GM12878 (cell line): ENCODE measurements around the gene GABRP. TPM values are rescaled to one million over a fixed set of nuclear protein-coding genes. Genes with fewer than 3 reads are reported as not detected.

Experiments
- ATAC-seq: fragments of 200-7000 bp; cut with Tn5 transposase; 3 replicates; pipeline ENCODE4 v1.9.1; 2020; ENCODE audit warnings: mild to moderate bottlenecking, moderate library complexity
- BruUV-seq: library from RNA; stranded (reverse); fragments of 400-500 nt; replicated peaks from 2 replicates; lab custom pipeline; 2021; lab: Mats Ljungman, UMichigan
- CTCF ChIA-PET: fragments of 300-600 bp; sonication (Branson Sonifier 250); formaldehyde crosslinking; extraction: SDS; loops from one replicate; lab custom pipeline; 2021; ENCODE audit warnings: inconsistent platforms; lab: Yijun Ruan, JAX
- POLR2A ChIA-PET: fragments of 350-600 bp; formaldehyde crosslinking; extraction: SDS; loops from one replicate; lab custom pipeline; 2021; ENCODE audit warnings: inconsistent platforms; lab: Charles Lee
- RAD21 ChIA-PET: fragments of 300-600 bp; sonication (Branson Sonifier 250); formaldehyde crosslinking; loops from one replicate; lab custom pipeline; 2023; ENCODE audit warnings: antibody characterized with exemption; ENCODE audit not compliant: unreplicated experiment; lab: Charles Lee
- SMC1A ChIA-PET: fragments of 300-600 bp; sonication (Branson Sonifier 250); formaldehyde crosslinking; loops from one replicate; lab custom pipeline; 2023; ENCODE audit not compliant: unreplicated experiment, uncharacterized antibody; lab: Charles Lee
- DNase-seq: peaks from one replicate; pipeline ENCODE4 v3.0.0-alpha.2; 2011; ENCODE audit warnings: low read depth, low spot score
- FAIRE-seq: peaks from 3 replicates; lab custom pipeline; 2011; peaks lifted over from hg19 to GRCh38; lab: Jason Lieb, UNC
- H2AFZ ChIP-seq: 2 replicates; pipeline ENCODE4 v1.6.0; 2011; ENCODE audit warnings: low read depth, low read length, control low read depth; ENCODE audit not compliant: control insufficient read depth
- H3K27ac ChIP-seq: 2 replicates; pipeline ENCODE4 v1.5.1; 2011; ENCODE audit warnings: control low read depth; ENCODE audit not compliant: control insufficient read depth, insufficient read depth
- H3K27me3 ChIP-seq, 2 experiments: replicated peaks in 1 of 2; 2 replicates each; pipeline versions ENCODE4 v1.6.0 to v1.6.1; 2011; ENCODE audit warnings: low read length in 1 of 2; ENCODE audit not compliant: control insufficient read depth in 2 of 2, insufficient read depth in 2 of 2
- H3K36me3 ChIP-seq, 2 experiments: 2 replicates each; pipeline ENCODE4 v1.5.1; 2011; ENCODE audit warnings: low read length in 1 of 2; ENCODE audit not compliant: control insufficient read depth in 2 of 2, insufficient read depth in 2 of 2
- H3K4me1 ChIP-seq: 2 replicates; pipeline ENCODE4 v1.6.1; 2011; ENCODE audit warnings: mild to moderate bottlenecking, low read length, moderate library complexity, mixed read lengths; ENCODE audit not compliant: control insufficient read depth, insufficient read depth
- H3K4me2 ChIP-seq: 2 replicates; pipeline ENCODE4 v1.6.0; 2011; ENCODE audit warnings: control low read depth; ENCODE audit not compliant: control insufficient read depth, insufficient read depth
- H3K4me3 ChIP-seq: fragments of 200-600 bp; sonication (generic); 2 replicates; pipeline ENCODE4 v1.5.1; 2016
- H3K79me2 ChIP-seq: 2 replicates; pipeline ENCODE4 v1.6.0; 2011; ENCODE audit warnings: low read length; ENCODE audit not compliant: control insufficient read depth, insufficient read depth
- H3K9ac ChIP-seq: 2 replicates; pipeline ENCODE4 v1.8.0; 2011; ENCODE audit warnings: low read length, control low read depth, mixed read lengths; ENCODE audit not compliant: control insufficient read depth, insufficient read depth
- H3K9me3 ChIP-seq: replicated peaks from 3 replicates; pipeline ENCODE4 v1.5.1; 2011; ENCODE audit warnings: mild to moderate bottlenecking, low read length; ENCODE audit not compliant: control insufficient read depth, insufficient read depth
- H4K20me1 ChIP-seq: 2 replicates; pipeline ENCODE4 v1.6.0; 2011; ENCODE audit not compliant: control insufficient read depth, insufficient read depth
- CHD4 ChIP-seq: fragments of 200-600 bp; sonication (generic); IDR thresholded peaks from 2 replicates; pipeline ENCODE4 v1.6.1; 2016; ENCODE audit warnings: mild to moderate bottlenecking
- JUND ChIP-seq: IDR thresholded peaks from 2 replicates; pipeline ENCODE4 v1.6.1; 2012; ENCODE audit warnings: low read depth, mild to moderate bottlenecking, low read length, improper control_type of control experiment, moderate library complexity
- POLR2A ChIP-seq: IDR thresholded peaks from 2 replicates; pipeline ENCODE4 v1.6.1; 2011; ENCODE audit warnings: low read depth, mild to moderate bottlenecking, low read length
- SUPT20H ChIP-seq: IDR thresholded peaks from 2 replicates; pipeline ENCODE4 v1.6.1; 2011; ENCODE audit warnings: low read depth, mild to moderate bottlenecking, low read length, moderate library complexity, borderline replicate concordance; ENCODE audit not compliant: control insufficient read depth
- SUZ12 ChIP-seq: fragments of 200-600 bp; sonication (generic); IDR thresholded peaks from one replicate; pipeline ENCODE4 v1.6.1; 2018; ENCODE audit warnings: antibody characterized with exemption, mild to moderate bottlenecking; ENCODE audit not compliant: unreplicated experiment
- WRNIP1 ChIP-seq: IDR thresholded peaks from 2 replicates; pipeline ENCODE4 v1.6.1; 2011; ENCODE audit warnings: low read depth, low read length, improper control_type of control experiment, borderline replicate concordance
- WGBS: methylation state at CpG from one replicate; pipeline ENCODE4 v1.1.6; 2016; ENCODE audit warnings: low lambda C conversion rate; ENCODE audit not compliant: insufficient replicate concordance, insufficient coverage; ENCODE audit errors: missing lambda C conversion rate; 5-methylcytosine and 5-hydroxymethylcytosine counted together
- in situ Hi-C: fragments of 300-500 bp; cut with MboI; formaldehyde crosslinking; loops from 9 replicates; pipeline ENCODE4 v1.14.3; 2018; ENCODE audit warnings: mixed read lengths
- intact Hi-C: fragments of 100-400 bp; cut with micrococcal nuclease; formaldehyde crosslinking; loops from one replicate; pipeline ENCODE4 v1.14.2; 2022; ENCODE audit not compliant: unreplicated experiment
- polyA plus RNA-seq, 11 experiments: library from polyadenylated mRNA; depleted of rRNA in 4 of 11; unstranded in 6 of 11; stranded (reverse) in 5 of 11; fragments of >200 nt; fragmentation: Nextera tagmentation in 4 of 11; fragmentation: Illumina TruSeq in 1 of 11; extraction: Ambion mirVana in 4 of 11; extraction: Trizol in 1 of 11; gene quantifications; 1 replicate in 1 of 11; 2 replicates in 10 of 11; pipeline versions ENCODE4 v1.2.1 to v1.2.3, GENCODE V29; 2011 to 2016; ENCODE audit warnings: inconsistent platforms in 2 of 11, missing spikeins in 2 of 11, low read depth in 1 of 11
- total RNA-seq, 4 experiments: library from RNA; depleted of rRNA in 3 of 4; stranded (reverse); fragments of >200 nt in 3 of 4; fragmentation: Illumina TruSeq in 1 of 4; extraction: Trizol in 1 of 4; gene quantifications; 2 replicates each; pipeline versions ENCODE4 v1.2.1 to v1.2.3, GENCODE V29; 2013 to 2021
- TF ChIP-seq, protein P1 (sequence below): fragments of 450-650 bp; IDR thresholded peaks from 2 replicates; pipeline ENCODE4 v1.6.1; 2017; ENCODE audit warnings: borderline replicate concordance

The GABRP gene
- total and polyA plus RNA-seq, 10 of the 15 experiments (the other 5 are each of a cell fraction or from before 2014, with no cell fraction given): 0.04 TPM; not detected in 9

DNA sequence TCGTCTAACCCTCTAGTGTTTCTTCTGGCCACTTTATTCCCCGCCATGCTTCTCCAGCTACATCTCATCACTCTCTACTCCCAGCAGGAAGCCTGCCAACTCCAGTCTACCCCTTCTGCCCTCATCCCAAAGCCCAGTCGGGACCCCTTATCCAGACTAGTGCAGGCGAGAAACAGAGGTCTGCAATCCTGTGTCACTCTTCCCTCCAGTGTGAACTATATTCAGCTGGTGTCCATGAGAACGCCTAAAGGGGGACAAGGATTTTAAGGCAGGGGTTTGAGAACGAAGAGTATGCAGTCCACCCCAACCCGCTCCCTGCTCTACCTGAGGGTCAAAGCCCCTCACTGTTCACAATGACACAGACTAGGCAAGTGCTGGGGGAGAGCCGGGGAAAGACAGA, 41.7 kb upstream of the GABRP start:
- intact Hi-C loops: loop anchor here (5.0 to 10.0 kb wide), 3 partner anchors 104 to 600 kb away; no protein-coding TSS in a partner anchor
- Histone ChIP-seq H2AFZ (no peak overlapping the region), H3K36me3 (no peaks in the 10 kb centered on the region), H3K9me3 (no peaks in the 10 kb centered on the region), H3K4me1 (no peaks in the 10 kb centered on the region), H3K4me2 (no peak overlapping the region), H3K27ac (no peak overlapping the region), H3K79me2 (no peaks in the 10 kb centered on the region), H4K20me1 (no peaks in the 10 kb centered on the region), H3K4me3 (no peak overlapping the region), H3K9ac (no peak overlapping the region), H3K27me3 (peaks cover 0 to 7% of the 10 kb centered on the region in 2 experiments; a peak in 3 of 4 replicates)
- no peak for FAIRE-seq
- no peak for ATAC-seq
- in situ Hi-C loops: no loop called here
- WGBS: 20% methylated on average over 8 of the region's 8 CpGs
- ChIA-PET SMC1A (interaction anchor here (1.5 kb wide), 1 partner anchor 50 kb away, joined by 3 read pairs; no protein-coding TSS in a partner anchor), CTCF (interaction anchor here (7.3 kb wide), 1 partner anchor 50 kb away, joined by 106 read pairs; no protein-coding TSS in a partner anchor), RAD21 (interaction anchor here (5.5 kb wide), 1 partner anchor 51 kb away, joined by 44 read pairs; no protein-coding TSS in a partner anchor), POLR2A (no interaction called here)
- TF ChIP-seq, protein P1, sequence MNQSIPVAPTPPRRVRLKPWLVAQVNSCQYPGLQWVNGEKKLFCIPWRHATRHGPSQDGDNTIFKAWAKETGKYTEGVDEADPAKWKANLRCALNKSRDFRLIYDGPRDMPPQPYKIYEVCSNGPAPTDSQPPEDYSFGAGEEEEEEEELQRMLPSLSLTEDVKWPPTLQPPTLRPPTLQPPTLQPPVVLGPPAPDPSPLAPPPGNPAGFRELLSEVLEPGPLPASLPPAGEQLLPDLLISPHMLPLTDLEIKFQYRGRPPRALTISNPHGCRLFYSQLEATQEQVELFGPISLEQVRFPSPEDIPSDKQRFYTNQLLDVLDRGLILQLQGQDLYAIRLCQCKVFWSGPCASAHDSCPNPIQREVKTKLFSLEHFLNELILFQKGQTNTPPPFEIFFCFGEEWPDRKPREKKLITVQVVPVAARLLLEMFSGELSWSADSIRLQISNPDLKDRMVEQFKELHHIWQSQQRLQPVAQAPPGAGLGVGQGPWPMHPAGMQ: no peak
- no peak for TF ChIP-seq SUZ12
- no peak for TF ChIP-seq POLR2A
- no peak for TF ChIP-seq SUPT20H
- TF ChIP-seq JUND: no peak
- no peak for TF ChIP-seq WRNIP1
- TF ChIP-seq CHD4: no peak
- no peak for DNase-seq
- no TSS peak for BruUV-seq
